Activated naive CD8-positive, alpha-beta T cell treated with anti-CD3 and anti-CD28 coated beads, Interleukin-2, amount 10 ng/mL, durations not matched to agents 7 days and 5 days (primary cell): ENCODE measurements around the gene TCF7L2. TPM values are rescaled to one million over a fixed set of nuclear protein-coding genes. Genes with fewer than 3 reads are reported as not detected.

ENCODE experiments used
- ATAC-seq: fragments of 150-1000 bp; cut with Tn5 transposase; one replicate; pipeline ENCODE4 v1.10.0; 2021; ENCODE audit warnings: low read depth, moderate library complexity
- POLR2A ChIA-PET: fragments of 350-600 bp; sonication (Branson Sonifier 250); formaldehyde crosslinking; loops from one replicate; lab custom pipeline; 2021; ENCODE audit warnings: antibody characterized with exemption; lab: Charles Lee
- DNase-seq: peaks from one replicate; pipeline ENCODE4 v3.0.0; 2021
- H3K27ac Mint-ChIP-seq: one replicate; pipeline ENCODE4 v1.8.0; 2022; ENCODE audit warnings: mild to moderate bottlenecking, mixed read lengths
- H3K27me3 Mint-ChIP-seq: one replicate; pipeline ENCODE4 v1.8.0; 2022; ENCODE audit warnings: mild to moderate bottlenecking, moderate library complexity, mixed read lengths
- H3K36me3 Mint-ChIP-seq: one replicate; pipeline ENCODE4 v1.8.0; 2021; ENCODE audit warnings: mild to moderate bottlenecking, mixed read lengths
- H3K4me1 Mint-ChIP-seq: one replicate; pipeline ENCODE4 v1.8.0; 2021; ENCODE audit warnings: mixed read lengths
- H3K4me3 Mint-ChIP-seq: one replicate; pipeline ENCODE4 v1.8.0; 2022; ENCODE audit warnings: mild to moderate bottlenecking, moderate library complexity, mixed read lengths
- H3K9me3 Mint-ChIP-seq: one replicate; pipeline ENCODE4 v1.8.0; 2021; ENCODE audit warnings: mixed read lengths
- total RNA-seq, 2 experiments: library from RNA; stranded (reverse); gene quantifications; one replicate each; pipeline ENCODE4 v1.2.3, GENCODE V29; 2021

TCF7L2 gene
- total RNA-seq, 2 experiments from 2014 or later, result 1.9 to 2.2 TPM

DNA sequence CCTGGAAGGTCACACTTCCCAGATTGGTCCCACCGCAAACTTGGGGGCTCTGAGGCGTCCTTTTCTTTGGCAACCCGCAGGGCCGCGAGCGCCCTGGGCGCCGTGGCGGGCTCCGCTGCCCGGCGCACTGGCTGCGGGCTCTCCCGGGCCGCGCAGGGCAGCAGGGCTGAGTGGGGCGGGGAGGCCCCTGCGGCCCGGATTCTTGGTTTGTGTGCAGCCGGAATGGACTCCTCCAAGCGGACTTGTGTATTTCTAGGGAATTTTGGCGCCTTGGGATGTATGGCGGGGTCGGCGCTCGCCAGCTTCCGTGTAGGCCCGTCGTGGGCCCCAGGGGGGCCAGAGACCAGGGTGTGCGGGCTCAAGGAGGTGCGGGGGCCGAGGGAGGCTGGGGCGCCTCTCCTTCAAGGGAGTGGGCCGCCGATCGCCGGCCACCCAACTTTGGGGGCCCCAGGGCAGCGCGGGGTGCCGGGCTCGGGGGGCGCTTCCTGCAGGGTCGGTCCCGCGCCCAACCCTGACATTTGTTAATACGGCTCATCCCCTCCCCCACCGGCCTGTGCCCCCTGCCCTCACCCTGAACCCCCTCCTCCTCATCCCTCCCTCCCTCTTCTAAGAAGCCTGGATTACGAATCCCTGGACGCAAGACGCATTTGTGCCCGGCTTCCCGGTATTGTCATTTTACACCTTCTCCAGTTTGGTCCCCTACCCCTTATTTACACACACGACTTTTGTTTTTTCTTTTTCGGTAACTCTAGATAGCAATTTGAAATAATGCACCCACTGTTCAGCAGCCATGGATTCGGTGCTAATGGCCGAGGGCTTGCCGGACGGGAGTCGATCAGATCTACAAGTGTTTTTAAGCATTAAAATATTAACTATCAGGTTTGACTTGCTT lies 2.5 kb downstream of the TCF7L2 start:
- DNase-seq (no peak), ATAC-seq (peak; percentile 32)
- Mint-ChIP-seq H3K36me3 (no peaks in the 10 kb centered on the region), H3K4me3 (peak overlapping the region; percentile 96), H3K27ac (no peak overlapping the region), H3K4me1 (peaks cover 14% of the 10 kb centered on the region), H3K27me3 (peaks cover 71% of the 10 kb centered on the region), H3K9me3 (no peaks in the 10 kb centered on the region)
- POLR2A ChIA-PET, result no interaction called here

DNA sequence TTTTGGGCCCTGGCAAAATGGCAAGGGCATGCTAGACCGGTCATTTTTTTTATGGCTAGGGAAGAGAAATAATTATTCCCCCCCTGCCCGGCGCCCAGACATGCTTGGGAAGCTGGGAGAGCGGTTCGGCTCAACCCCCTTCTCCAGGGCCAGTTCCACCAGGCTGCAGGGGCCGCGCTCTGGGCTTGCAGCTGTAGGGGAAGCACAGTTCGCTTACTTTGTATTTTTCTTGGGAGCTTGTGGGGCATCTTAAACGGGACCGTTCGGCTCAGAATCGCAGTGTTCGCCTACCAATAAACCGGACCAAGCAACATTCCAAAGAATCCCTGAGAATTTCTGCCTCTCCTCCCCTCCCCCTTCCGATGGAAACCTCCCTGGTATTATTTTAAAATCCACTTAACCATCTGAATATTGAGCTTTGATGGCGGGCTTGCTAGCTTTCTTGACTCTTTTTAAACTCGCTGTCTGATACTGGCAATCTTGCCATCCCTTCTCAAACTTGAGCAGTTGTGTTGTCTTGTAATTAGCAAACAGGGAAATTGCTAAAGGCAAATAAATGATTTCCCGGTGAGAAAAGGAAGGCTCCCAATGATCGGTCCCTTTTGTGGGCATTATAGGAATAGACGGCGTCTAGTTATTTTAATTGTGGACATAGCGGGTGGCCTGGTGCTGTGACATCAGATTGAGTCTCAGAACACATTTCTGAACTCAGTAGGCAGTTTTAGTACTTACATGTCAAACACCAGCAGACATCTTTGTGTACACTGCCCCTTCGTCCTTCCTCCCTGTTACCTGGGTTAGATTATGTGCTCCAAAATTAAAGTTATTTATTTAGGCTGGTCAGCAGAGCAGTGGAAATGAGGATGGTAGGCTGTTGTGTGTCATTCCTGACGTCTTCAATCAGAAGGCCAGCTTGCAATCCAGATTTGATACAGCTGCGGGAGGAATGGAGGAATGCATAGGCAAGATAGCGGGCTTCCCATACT lies 3.4 kb downstream of the TCF7L2 start:
- peaks cover 14% of the 10 kb centered on the region for H3K4me1 Mint-ChIP-seq
- peaks cover 76% of the 10 kb centered on the region for H3K27me3 Mint-ChIP-seq
- H3K9me3 Mint-ChIP-seq, result no peaks in the 10 kb centered on the region

DNA sequence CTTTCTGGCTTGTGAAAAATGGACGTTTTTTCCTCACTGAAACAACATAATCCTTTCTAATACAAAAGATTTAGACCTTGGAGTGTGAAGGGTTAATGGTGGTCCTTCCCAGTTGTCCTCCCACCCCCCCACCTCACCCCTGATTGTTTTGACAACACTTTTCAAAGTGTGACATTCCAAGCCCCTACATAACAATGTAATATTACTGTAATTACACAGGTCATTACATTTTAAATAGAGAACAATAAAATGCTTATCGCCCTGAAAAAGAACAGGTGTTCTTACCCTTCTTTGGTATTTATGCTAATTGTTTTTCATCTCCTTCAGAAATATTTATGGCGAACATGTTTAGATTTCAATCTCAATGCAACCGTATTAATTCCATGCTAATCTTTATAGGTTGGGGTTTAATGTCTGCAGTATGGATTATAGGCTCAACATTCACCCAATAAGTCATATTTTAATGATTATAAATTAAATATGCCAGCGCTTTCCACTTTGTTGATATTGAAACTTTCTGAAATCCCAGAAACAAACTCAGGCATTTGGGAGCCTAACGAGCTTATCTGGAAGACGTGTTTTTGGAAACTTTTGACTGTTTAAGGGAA lies 5.0 kb downstream of the TCF7L2 start:
- Mint-ChIP-seq H3K4me1 (peaks cover 13% of the 10 kb centered on the region), H3K27ac (no peak overlapping the region), H3K27me3 (peaks cover 74% of the 10 kb centered on the region), H3K4me3 (no peak overlapping the region), H3K9me3 (no peaks in the 10 kb centered on the region), H3K36me3 (no peaks in the 10 kb centered on the region)
- ATAC-seq (no peak), DNase-seq (no peak)
- POLR2A ChIA-PET, result no interaction called here

More for the DNA sequence above, 3.4 kb downstream of the TCF7L2 start:
- POLR2A ChIA-PET, result no interaction called here
- ATAC-seq (no peak), DNase-seq (no peak)
- Mint-ChIP-seq H3K36me3 (no peaks in the 10 kb centered on the region), H3K4me3 (peak overlapping the region; percentile 77), H3K27ac (no peak overlapping the region)

DNA sequence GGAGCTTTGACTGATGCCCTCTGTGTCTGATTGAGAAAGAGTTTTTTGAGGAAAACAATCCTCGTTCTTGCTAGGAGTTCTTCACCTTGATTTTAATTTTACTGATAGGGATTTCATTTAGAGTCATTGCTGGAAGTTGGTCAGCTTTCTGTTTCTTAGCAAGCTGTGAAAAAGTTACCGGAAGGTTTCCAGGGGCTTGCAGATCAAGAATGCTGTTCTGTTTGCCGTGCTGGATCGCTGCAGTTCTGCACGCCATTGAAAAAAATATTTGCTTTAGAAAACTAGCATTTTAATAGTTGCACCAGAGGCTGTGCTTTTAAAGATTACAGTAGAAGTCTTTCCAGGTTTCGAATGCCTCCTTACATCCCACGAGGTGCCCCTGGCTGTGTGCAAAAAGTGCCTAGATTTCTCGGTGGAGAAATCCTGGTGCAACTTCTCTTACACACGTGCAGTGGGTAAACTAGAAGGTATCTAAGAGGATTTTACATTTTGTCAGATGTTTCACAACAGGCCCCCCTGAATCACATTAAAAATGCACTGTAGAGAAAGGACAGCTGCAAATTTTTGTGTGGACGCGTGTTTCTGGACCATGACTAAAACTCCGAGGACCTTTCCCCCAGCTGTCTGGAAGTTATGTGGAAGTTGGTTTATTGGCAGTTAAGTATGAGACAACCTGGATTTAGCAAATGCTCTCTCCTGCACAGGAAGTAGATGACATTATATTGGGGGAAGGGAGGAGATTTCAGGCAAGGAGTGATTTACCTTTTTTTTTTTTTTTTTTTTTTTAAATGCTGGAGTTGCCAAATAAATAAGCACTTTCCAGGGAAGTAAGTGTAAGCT lies 5.8 kb downstream of the TCF7L2 start:
- H3K27ac Mint-ChIP-seq, result no peak overlapping the region
- H3K4me1 Mint-ChIP-seq, result peaks cover 9% of the 10 kb centered on the region
- no peaks in the 10 kb centered on the region for H3K36me3 Mint-ChIP-seq
- ATAC-seq (no peak), DNase-seq (no peak)
- H3K9me3 Mint-ChIP-seq, result no peaks in the 10 kb centered on the region
- peaks cover 74% of the 10 kb centered on the region for H3K27me3 Mint-ChIP-seq
- no peak overlapping the region for H3K4me3 Mint-ChIP-seq
- POLR2A ChIA-PET, result no interaction called here

DNA sequence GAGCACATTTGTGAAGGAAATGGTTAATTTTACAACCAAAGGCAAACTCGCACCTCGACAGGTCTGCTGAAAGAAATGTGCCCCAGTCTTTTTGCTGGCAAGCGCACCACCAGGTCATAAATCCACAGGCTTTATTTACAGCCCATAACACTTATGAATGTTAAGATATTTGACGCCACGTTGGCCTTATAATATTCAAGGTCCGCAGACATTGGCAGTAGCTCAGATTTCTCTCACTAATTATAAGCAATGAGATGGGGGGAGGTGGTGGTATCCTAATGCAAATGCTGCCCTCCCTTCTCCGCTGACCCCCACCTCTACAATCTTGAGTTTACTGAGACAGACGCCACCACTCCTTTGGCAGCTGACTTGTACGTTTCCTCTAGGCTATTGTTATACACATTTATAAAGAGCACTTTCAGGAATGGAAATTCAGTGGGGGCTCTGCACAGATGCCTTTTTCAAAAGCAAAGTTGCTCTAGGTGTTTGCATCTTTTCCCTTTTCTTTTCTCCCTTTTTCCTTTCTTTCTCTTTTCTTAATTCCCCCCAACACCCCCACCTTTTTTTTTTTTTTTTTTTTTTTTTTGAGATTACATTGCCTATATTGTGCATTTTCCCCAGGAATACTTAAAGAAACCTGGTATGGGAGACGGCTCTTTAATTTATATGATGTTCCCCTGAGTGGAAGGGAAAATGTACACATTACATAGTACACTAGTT lies 6.7 kb downstream of the TCF7L2 start:
- no peak overlapping the region for H3K27ac Mint-ChIP-seq
- peaks cover 77% of the 10 kb centered on the region for H3K27me3 Mint-ChIP-seq
- POLR2A ChIA-PET, result no interaction called here
- H3K4me1 Mint-ChIP-seq, result peaks cover 6% of the 10 kb centered on the region
- H3K9me3 Mint-ChIP-seq, result no peaks in the 10 kb centered on the region
- DNase-seq (no peak), ATAC-seq (no peak)
- no peak overlapping the region for H3K4me3 Mint-ChIP-seq
- no peaks in the 10 kb centered on the region for H3K36me3 Mint-ChIP-seq

DNA sequence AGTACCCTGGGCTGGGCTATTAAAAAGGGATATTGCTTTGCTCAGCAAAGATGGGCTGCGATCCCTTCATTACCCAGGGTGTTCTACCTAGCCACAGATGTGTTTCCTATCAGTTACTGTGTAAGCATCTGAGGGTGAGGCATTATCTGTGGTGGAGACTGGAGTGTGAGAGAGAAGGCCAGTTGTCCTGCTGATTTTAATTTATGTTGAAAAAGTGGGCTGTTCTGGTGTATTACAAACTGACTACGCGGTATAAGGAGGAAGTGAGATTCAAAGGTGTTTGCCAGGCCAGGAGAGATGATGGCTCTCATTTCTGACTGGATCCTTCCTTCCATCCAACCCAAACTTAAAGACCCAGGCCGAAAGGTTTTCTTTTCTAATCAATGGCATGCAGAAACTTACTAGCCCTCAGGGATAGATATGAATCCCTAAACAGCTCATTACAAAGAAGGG lies 7.6 kb downstream of the TCF7L2 start:
- Mint-ChIP-seq H3K27ac (no peak overlapping the region), H3K9me3 (no peaks in the 10 kb centered on the region), H3K4me1 (peaks cover 4% of the 10 kb centered on the region), H3K36me3 (no peaks in the 10 kb centered on the region), H3K27me3 (peaks cover 79% of the 10 kb centered on the region), H3K4me3 (no peak overlapping the region)
- ATAC-seq (no peak), DNase-seq (no peak)
- POLR2A ChIA-PET, result no interaction called here

DNA sequence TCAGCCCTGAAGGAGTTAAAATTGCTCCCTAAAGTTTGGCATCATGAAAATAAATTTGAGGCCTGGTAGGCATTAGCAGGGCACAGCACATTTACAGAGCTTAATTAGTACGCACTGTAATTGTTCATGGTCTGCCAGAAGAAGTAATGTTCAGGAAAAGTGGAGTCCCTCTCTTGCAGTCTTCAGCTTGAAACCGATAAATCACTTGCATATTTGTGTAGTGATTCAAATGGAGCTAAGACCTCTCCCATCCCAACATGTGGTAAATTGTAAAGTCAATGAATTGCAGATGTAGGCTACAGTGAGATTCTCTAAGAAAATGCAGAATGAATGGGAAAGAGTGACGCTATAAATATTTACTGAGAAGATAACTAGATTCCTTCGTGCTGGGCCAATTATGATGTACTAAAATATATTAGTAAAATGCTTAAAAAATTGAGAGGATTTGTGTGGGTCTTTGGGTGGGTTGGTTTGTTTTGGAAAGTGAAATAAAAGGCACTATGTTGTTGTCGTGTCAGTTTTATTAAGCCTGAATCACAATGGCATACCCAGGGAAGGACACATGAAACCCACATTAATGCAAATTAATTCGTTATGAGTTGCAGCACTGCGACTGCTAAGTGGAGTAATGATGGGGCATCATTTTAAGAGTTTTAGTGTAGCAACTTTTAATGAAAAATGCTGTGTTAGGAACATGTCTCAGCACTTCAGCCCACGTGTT lies 8.4 kb downstream of the TCF7L2 start:
- Mint-ChIP-seq H3K27me3 (peaks cover 76% of the 10 kb centered on the region), H3K9me3 (no peaks in the 10 kb centered on the region), H3K4me1 (peaks cover 2% of the 10 kb centered on the region), H3K27ac (no peak overlapping the region), H3K36me3 (no peaks in the 10 kb centered on the region), H3K4me3 (no peak overlapping the region)
- POLR2A ChIA-PET, result no interaction called here
- DNase-seq (no peak), ATAC-seq (no peak)

DNA sequence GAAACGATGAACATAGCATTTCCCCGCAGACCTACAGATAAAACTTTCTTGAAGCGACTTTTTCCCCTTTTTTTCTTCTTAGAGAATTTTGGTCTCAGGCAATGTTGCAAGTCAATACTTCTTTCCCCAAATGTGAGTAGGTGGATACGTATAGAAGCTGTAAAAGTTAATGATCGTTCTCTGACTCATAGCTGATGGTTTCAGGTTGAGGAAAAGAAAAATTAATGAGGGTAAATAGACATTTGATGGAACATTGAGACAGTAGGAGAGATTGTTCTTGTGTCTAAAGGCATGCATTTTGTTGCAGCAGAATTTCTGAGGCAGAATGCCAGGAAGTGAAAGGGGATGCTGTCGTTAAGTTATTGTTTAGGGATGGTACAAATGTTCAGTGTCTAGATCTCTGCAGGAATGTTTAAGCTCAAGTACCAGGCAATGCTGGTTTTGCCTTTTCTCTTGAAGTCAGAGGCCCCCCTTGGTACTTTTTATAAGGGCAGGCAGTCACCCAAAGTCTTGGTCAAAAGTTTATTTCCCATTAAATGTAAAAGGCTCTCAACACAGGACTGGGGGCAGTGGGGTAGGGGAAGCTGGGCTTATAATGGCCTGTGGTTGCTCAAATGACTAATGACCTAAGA lies 9.3 kb downstream of the TCF7L2 start:
- Mint-ChIP-seq H3K36me3 (no peaks in the 10 kb centered on the region), H3K9me3 (no peaks in the 10 kb centered on the region), H3K4me3 (no peak overlapping the region), H3K27me3 (peaks cover 74% of the 10 kb centered on the region), H3K27ac (no peak overlapping the region), H3K4me1 (peaks cover 2% of the 10 kb centered on the region)
- POLR2A ChIA-PET, result no interaction called here
- DNase-seq (no peak), ATAC-seq (no peak)

DNA sequence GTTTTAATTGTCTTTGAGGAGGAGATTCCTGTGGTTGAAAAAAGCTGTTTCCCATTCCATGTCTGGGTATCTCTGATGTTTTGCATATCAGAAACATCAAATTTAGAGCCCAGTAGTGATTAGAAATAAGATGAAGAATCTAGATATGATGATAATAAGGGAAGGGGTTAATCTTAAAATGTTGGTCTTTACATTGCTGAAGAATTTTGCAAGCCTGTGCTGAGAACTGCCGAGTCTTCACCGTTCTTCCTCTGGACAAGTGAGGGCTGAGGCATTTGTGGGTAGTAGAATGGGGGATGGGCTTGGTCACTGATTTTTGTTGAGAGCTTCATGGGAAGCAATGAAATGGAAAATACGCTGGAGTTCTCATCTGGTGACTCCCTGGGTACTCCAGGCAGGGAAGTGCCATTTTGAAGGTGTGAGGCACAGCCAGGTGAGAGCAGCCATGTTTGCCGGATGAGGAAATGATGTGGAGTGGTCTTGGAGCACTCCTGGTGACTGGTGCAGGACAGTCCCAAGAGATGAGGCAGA lies 10.2 kb downstream of the TCF7L2 start:
- DNase-seq, result no peak
- POLR2A ChIA-PET, result interaction anchor here (0.7 kb wide), 1 partner anchor 421 kb away, joined by 3 read pairs; no protein-coding TSS in a partner anchor
- no peak for ATAC-seq
- Mint-ChIP-seq H3K27me3 (peaks cover 76% of the 10 kb centered on the region), H3K4me1 (peaks cover 2% of the 10 kb centered on the region), H3K9me3 (no peaks in the 10 kb centered on the region), H3K27ac (no peak overlapping the region), H3K4me3 (no peak overlapping the region), H3K36me3 (no peaks in the 10 kb centered on the region)

DNA sequence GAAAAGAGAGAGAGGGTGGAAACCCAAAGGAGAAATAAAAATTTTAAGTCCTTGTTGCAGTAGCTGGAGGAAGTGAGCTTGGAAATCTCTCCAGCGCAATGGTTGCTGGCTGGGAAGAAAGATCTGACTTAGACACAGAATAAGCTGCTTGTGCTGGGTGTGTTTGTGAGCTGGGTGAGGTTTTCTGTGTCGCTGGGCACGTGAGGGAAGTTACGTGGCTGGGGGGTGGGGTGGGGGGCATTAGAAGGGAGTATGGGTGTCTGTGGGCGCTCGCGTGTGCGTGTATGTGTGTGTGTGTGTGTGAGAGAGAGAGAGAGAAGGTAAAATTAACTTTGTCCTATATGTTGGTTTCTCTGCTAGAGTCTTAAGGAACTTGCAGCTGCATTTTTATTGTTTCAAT lies 11.6 kb downstream of the TCF7L2 start:
- Mint-ChIP-seq H3K36me3 (no peaks in the 10 kb centered on the region), H3K4me3 (no peak overlapping the region), H3K9me3 (no peaks in the 10 kb centered on the region), H3K4me1 (no peaks in the 10 kb centered on the region), H3K27me3 (peaks cover 73% of the 10 kb centered on the region), H3K27ac (no peak overlapping the region)
- DNase-seq (no peak), ATAC-seq (no peak)
- POLR2A ChIA-PET, result no interaction called here

DNA sequence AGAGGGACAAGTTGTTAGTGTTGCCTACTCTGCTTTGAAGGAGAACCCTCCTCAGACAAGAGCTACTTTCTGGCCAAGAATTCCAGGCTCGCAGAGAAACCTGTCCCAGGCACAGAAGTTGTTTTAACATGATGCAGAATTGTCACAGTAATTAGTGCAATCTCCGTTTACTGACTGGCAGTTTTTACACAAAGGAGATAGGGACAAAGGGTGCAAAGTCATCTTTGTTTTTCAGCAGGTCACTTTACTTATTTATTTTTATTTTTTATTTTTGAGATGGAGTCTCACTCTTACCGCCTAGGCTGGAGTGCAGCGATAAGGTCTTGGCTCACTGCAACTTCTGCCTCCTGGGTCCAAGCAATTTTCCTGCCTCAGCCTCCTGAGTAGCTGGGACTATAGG lies 12.3 kb downstream of the TCF7L2 start:
- H3K36me3 Mint-ChIP-seq, result no peaks in the 10 kb centered on the region
- POLR2A ChIA-PET, result no interaction called here
- no peaks in the 10 kb centered on the region for H3K4me1 Mint-ChIP-seq
- no peak for DNase-seq
- H3K9me3 Mint-ChIP-seq, result no peaks in the 10 kb centered on the region
- ATAC-seq, result no peak
- H3K27ac Mint-ChIP-seq, result no peak overlapping the region
- no peak overlapping the region for H3K4me3 Mint-ChIP-seq
- peaks cover 70% of the 10 kb centered on the region for H3K27me3 Mint-ChIP-seq
